Testis (tissue), 3 donors: ENCODE data around the gene NELL1. TPM values are rescaled to one million over a fixed set of nuclear protein-coding genes. Genes with fewer than 3 reads are reported as not detected.
A peak's percentile ranks its signal among the peaks of the same experiment; 100 is the strongest.

Experiments used
- DNase-seq: peaks from one replicate; pipeline ENCODE4 v3.0.0-alpha.2; 2019
- H3K27ac ChIP-seq, 2 donors: fragments of 200-600 bp; sonication (generic); one replicate each; pipeline ENCODE4 v1.5.1; 2019
- H3K27me3 ChIP-seq: fragments of 200-600 bp; sonication (generic); one replicate; pipeline ENCODE4 v1.5.1; 2019
- H3K36me3 ChIP-seq: fragments of 200-600 bp; sonication (generic); one replicate; pipeline ENCODE4 v1.5.1; 2017; ENCODE audit warnings: low read depth; ENCODE audit errors: missing control alignments
- H3K4me1 ChIP-seq: fragments of 200-600 bp; sonication (generic); one replicate; pipeline ENCODE4 v1.5.1; 2019
- H3K4me3 ChIP-seq, 2 donors: fragments of 200-600 bp; sonication (generic); one replicate each; pipeline ENCODE4 v1.5.1; 2017 to 2019
- H3K9me3 ChIP-seq: fragments of 200-600 bp; sonication (generic); one replicate; pipeline ENCODE4 v1.5.1; 2017
- CTCF ChIP-seq, 3 experiments: fragments of 450-650 bp in 2 of 3; fragments of 200-600 bp in 1 of 3; sonication (generic) in 1 of 3; IDR thresholded peaks; one replicate each; pipeline ENCODE4 v1.5.1; 2016 to 2019; ENCODE audit warnings: antibody characterized with exemption in 3 of 3, mild to moderate bottlenecking in 2 of 3, moderate library complexity in 1 of 3
- POLR2A ChIP-seq: fragments of 450-650 bp; IDR thresholded peaks from one replicate; pipeline ENCODE4 v1.6.1; 2017; ENCODE audit warnings: antibody characterized with exemption, mild to moderate bottlenecking, moderate library complexity
- whole genome bisulfite sequencing, 2 donors: methylation state at CpG; one replicate each; pipeline ENCODE4 v1.1.5; 2018; 5-methylcytosine and 5-hydroxymethylcytosine counted together
- intact Hi-C: fragments of 100-400 bp; cut with DNase I; formaldehyde crosslinking; loops from one replicate; pipeline ENCODE4 v1.15.1; 2023; ENCODE audit warnings: low total_unique reads
- polyA plus RNA-seq: library from polyadenylated mRNA; stranded (reverse); fragments of 350-450 nt; fragmentation: Illumina TruSeq; extraction: RNeasy Lipid Tissue Mini Kit (QIAGEN cat#74804); gene quantifications from one replicate; pipeline ENCODE4 v1.2.3, GENCODE V29; 2014; ENCODE audit warnings: low read depth, low replicate concordance; ENCODE audit not compliant: insufficient read depth
- total RNA-seq, 2 donors: library from RNA; depleted of rRNA; stranded (reverse); fragments of >200 nt; gene quantifications; one replicate each; pipeline ENCODE4 v1.2.3, GENCODE V29; 2016

The NELL1 gene
- total and polyA plus RNA-seq, 3 donors from 2014 or later = 4.9 to 8.9 (median 7.0) TPM

- Histone ChIP-seq H3K27ac (no peak overlapping the region), H3K36me3 (no peaks in the 10 kb centered on the region), H3K4me1 (no peaks in the 10 kb centered on the region), H3K27me3 (no peaks in the 10 kb centered on the region), H3K9me3 (no peaks in the 10 kb centered on the region), H3K4me3 (no peak overlapping the region)
- no peak for TF ChIP-seq CTCF (IDR thresholded peaks at IDR 0.05)
- TF ChIP-seq POLR2A = no peak
- no peak for DNase-seq
- intact Hi-C loops = no loop called here
These were observed 195.2 kb downstream of the NELL1 start for GRCh38 chr11:20864628-20865027.

GRCh38 chr11:20865161-20865560, 195.8 kb downstream of the NELL1 start:
- no peak for DNase-seq
- WGBS, 2 donors = 64 to 85% methylated on average over 4 of the region's 4 CpGs

DNA sequence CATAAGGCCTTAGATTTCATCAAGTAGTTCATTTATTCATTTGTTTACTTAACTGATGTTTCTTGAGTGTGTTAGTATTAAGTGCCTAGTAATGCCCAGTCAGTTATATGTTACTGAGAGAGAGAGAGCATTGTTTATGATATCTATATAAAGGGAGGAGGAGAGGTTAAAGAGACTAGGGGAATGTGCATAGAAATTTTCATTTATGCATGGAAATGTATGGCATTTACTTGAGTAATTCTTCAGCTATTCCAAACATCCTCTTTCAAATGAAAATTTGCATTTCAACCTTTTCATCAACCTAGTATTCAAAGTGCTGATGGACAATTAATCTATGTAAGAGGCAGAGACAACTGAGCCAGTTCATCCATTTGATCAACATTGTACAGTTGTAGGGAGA, 199.7 kb downstream of the NELL1 start:
- intact Hi-C loops = no loop called here
- no peaks in the 10 kb centered on the region for H3K9me3 ChIP-seq
- DNase-seq = no peak
- TF ChIP-seq POLR2A (no peak), CTCF (IDR thresholded peaks at IDR 0.05) (no peak)
- H3K27ac ChIP-seq = no peak overlapping the region
- no peaks in the 10 kb centered on the region for H3K4me1 ChIP-seq
- no peaks in the 10 kb centered on the region for H3K27me3 ChIP-seq
- H3K36me3 ChIP-seq = no peaks in the 10 kb centered on the region
- no peak overlapping the region for H3K4me3 ChIP-seq

More at GRCh38 chr11:20865161-20865560, 195.8 kb downstream of the NELL1 start:
- H3K36me3 ChIP-seq = no peaks in the 10 kb centered on the region
- H3K4me3 ChIP-seq = no peak overlapping the region
- TF ChIP-seq POLR2A = no peak
- TF ChIP-seq CTCF (IDR thresholded peaks at IDR 0.05) = no peak
- intact Hi-C loops = no loop called here
- H3K27ac ChIP-seq = no peak overlapping the region
- no peaks in the 10 kb centered on the region for H3K4me1 ChIP-seq
- H3K9me3 ChIP-seq = no peaks in the 10 kb centered on the region
- no peaks in the 10 kb centered on the region for H3K27me3 ChIP-seq

GRCh38 chr11:20873054-20873453, 203.7 kb downstream of the NELL1 start:
- intact Hi-C loops = no loop called here
- DNase-seq = peak; percentile 69
- no peaks in the 10 kb centered on the region for H3K27me3 ChIP-seq
- H3K9me3 ChIP-seq = no peaks in the 10 kb centered on the region
- H3K4me1 ChIP-seq = no peaks in the 10 kb centered on the region
- no peaks in the 10 kb centered on the region for H3K36me3 ChIP-seq
- H3K27ac ChIP-seq = no peak overlapping the region
- peak in 1 of 3 experiments; percentile 23 for TF ChIP-seq CTCF (IDR thresholded peaks at IDR 0.05)
- no peak for TF ChIP-seq POLR2A
- WGBS, 2 donors = 14 to 17% methylated on average over 3 of the region's 3 CpGs
- H3K4me3 ChIP-seq = no peak overlapping the region

GRCh38 chr11:20874358-20874757, 205.0 kb downstream of the NELL1 start:
- intact Hi-C loops = no loop called here
- WGBS, 2 donors = 87 to 97% methylated on average over 3 of the region's 3 CpGs

More at GRCh38 chr11:20874358-20874757, 205.0 kb downstream of the NELL1 start:
- no peaks in the 10 kb centered on the region for H3K4me1 ChIP-seq
- no peak for DNase-seq
- H3K27ac ChIP-seq = no peak overlapping the region
- H3K9me3 ChIP-seq = no peaks in the 10 kb centered on the region
- no peaks in the 10 kb centered on the region for H3K36me3 ChIP-seq
- no peak overlapping the region for H3K4me3 ChIP-seq
- TF ChIP-seq CTCF (IDR thresholded peaks at IDR 0.05) = no peak
- TF ChIP-seq POLR2A = no peak
- H3K27me3 ChIP-seq = no peaks in the 10 kb centered on the region
